K562 (cell line): ENCODE data around the gene COBLL1. TPM values are rescaled to one million over a fixed set of nuclear protein-coding genes. Genes with fewer than 3 reads are reported as not detected.

Source experiments
- CBFA2T3 ChIP-seq: fragments of 450-650 bp; IDR thresholded peaks from 2 replicates; pipeline ENCODE4 v1.6.1; 2017
- CTCF ChIP-seq, 3 experiments: IDR thresholded peaks in 2 of 3; conservative IDR thresholded peaks in 1 of 3; 2 replicates each; pipeline ENCODE4 v1.5.1; 2011 to 2012; ENCODE audit warnings: low read length in 3 of 3, mild to moderate bottlenecking in 3 of 3, control low read depth in 2 of 3, improper control_type of control experiment in 1 of 3, inconsistent platforms in 1 of 3, low read depth in 1 of 3, mixed read lengths in 1 of 3, moderate library complexity in 1 of 3; ENCODE audit not compliant: insufficient read depth in 2 of 3
- DEAF1 ChIP-seq: fragments of 450-650 bp; formaldehyde crosslinking; IDR thresholded peaks from 2 replicates; pipeline ENCODE4 v1.4.0; 2020; ENCODE audit warnings: mild to moderate bottlenecking, moderate library complexity
- FOXO4 ChIP-seq: fragments of 450-650 bp; formaldehyde crosslinking; IDR thresholded peaks from 2 replicates; pipeline ENCODE4 v1.4.0; 2020; ENCODE audit warnings: mild to moderate bottlenecking, moderate library complexity
- KLF16 ChIP-seq: IDR thresholded peaks from 2 replicates; pipeline ENCODE4 v1.6.1; 2016; ENCODE audit warnings: antibody characterized with exemption
- MCM2 ChIP-seq: fragments of 450-650 bp; IDR thresholded peaks from 2 replicates; pipeline ENCODE4 v1.6.1; 2017; ENCODE audit warnings: low read depth, mild to moderate bottlenecking
- NFE2L1 ChIP-seq: fragments of 450-650 bp; IDR thresholded peaks from 2 replicates; pipeline ENCODE4 v1.6.1; 2016; ENCODE audit warnings: missing genetic modification characterization, low read depth, mild to moderate bottlenecking, missing compliant biosample characterization, moderate library complexity, borderline replicate concordance
- RFX7 ChIP-seq: fragments of 250-450 bp; sonication (Bioruptor Pico); IDR thresholded peaks from 2 replicates; pipeline ENCODE4 v1.5.1; 2021; ENCODE audit warnings: mild to moderate bottlenecking
- SMC3 ChIP-seq: conservative IDR thresholded peaks from 2 replicates; pipeline ENCODE4 v1.6.1; 2011; ENCODE audit warnings: low read depth, low read length, improper control_type of control experiment; ENCODE audit not compliant: insufficient read depth
- ZNF133 ChIP-seq: fragments of 250-450 bp; sonication (Bioruptor Pico); IDR thresholded peaks from 2 replicates; pipeline ENCODE4 v1.4.0; 2020; ENCODE audit warnings: mild to moderate bottlenecking
- ZNF384 ChIP-seq: IDR thresholded peaks from 2 replicates; pipeline ENCODE4 v1.6.1; 2012; ENCODE audit warnings: low read depth, low read length, improper control_type of control experiment
- polyA plus RNA-seq, 8 experiments: library from polyadenylated mRNA; depleted of rRNA in 4 of 8; stranded (reverse) in 5 of 8; unstranded in 3 of 8; fragments of >200 nt; fragmentation: Nextera tagmentation in 2 of 8; fragmentation: Illumina TruSeq in 1 of 8; extraction: Ambion mirVana in 2 of 8; extraction: Trizol in 1 of 8; gene quantifications; 2 replicates each; pipeline versions ENCODE4 v1.2.1 to v1.2.3, GENCODE V29; 2011 to 2014; ENCODE audit warnings: inconsistent platforms in 1 of 8, missing spikeins in 1 of 8
- total RNA-seq, 7 experiments: library from RNA; depleted of rRNA in 6 of 7; stranded (reverse); fragments of >200 nt in 6 of 7; fragmentation: Illumina TruSeq in 2 of 7; extraction: Trizol in 2 of 7; gene quantifications; 2 replicates each; pipeline versions ENCODE4 v1.2.1 to v1.2.3, GENCODE V29; 2011 to 2021; ENCODE audit warnings: low replicate concordance in 1 of 7

The COBLL1 gene
- total and polyA plus RNA-seq, 9 of the 15 experiments (the other 6 are each of a cell fraction or from before 2014, with no cell fraction given): 0.07 to 1.6 (median 0.71) TPM

DNA sequence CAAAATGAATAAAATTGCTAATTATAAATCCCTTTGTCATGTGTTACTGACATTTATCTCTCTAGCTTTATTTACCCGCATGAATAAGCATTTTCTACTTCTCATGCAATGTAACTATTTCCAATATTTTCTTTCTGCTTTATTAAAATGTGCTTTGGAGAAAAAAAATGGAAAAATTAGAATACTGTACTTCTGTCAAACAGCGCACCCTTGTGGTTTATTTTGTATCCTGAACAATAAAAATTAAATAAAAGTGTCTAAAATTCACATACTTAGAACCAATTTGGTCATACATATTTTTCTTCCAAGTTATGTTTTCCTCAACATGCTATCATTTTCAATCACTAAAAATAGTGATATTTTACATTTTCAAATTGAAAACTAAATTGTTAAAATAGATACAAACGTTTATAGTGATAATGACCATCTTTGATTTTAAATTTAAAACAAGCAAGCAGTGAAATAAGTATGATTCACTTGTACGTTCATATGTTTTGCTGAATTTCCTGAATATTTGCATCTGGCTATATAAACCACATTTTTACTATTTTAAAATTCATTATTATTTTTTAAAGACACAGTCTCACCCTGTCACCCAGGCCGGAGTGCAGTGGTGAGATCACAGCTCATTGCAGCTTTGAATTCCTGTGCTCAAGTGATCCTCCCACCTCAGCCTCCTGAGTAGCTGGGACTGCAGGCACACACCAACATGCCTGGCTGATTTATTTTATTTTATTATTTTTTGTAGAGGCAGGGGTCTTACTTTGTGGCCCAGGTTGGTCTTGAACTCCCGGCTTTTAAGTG is 124.4 kb downstream of the COBLL1 start (continued):
- TF ChIP-seq DEAF1 (CRISPR knock-in tag) (0 out of 2 replicates have a peak, but pooled peaks have one; percentile 13), NFE2L1 (tag) (no peak), CBFA2T3 (no peak), SMC3 (0 out of 2 replicates have a peak, but pooled peaks have one; percentile 11), ZNF133 (CRISPR knock-in tag) (no peak), FOXO4 (CRISPR knock-in tag) (no peak), MCM2 (no peak), KLF16 (0 out of 2 replicates have a peak, but pooled peaks have one; percentile 12), CTCF (IDR thresholded peaks at IDR 0.05 in 2 of 3, conservative IDR thresholded peaks at IDR 0.05 in 1 of 3; ENCODE audit: insufficient read depth in 2 of 3, low read depth in 1 of 3, low read length in 3 of 3) (peak in 2 of 3 experiments; percentile 15 to 67; a peak in 4 of 6 replicates), ZNF384 (0 out of 2 replicates have a peak, but pooled peaks have one; percentile 36), RFX7 (CRISPR knock-in tag) (no peak)
